Breast epithelium (tissue), 4 donors: ENCODE data around the gene SNRPD1. TPM values are rescaled to one million over a fixed set of nuclear protein-coding genes. Genes with fewer than 3 reads are reported as not detected.
"Not testable (repeated sequence)": the region's sequence is repeated elsewhere in the genome, so short reads cannot be mapped to it uniquely, and the experiment has no call there.

Experiments used
- DNase-seq, 2 donors: peaks; one replicate each; pipeline ENCODE4 v3.0.0-alpha.2; 2019; ENCODE audit warnings: low spot score in 2 of 2
- H3K27ac ChIP-seq, 2 donors: fragments of 200-600 bp; sonication (generic) in 1 of 2; one replicate each; pipeline ENCODE4 v1.5.1; 2016 to 2019; ENCODE audit warnings: mild to moderate bottlenecking in 1 of 2
- H3K27me3 ChIP-seq, 2 donors: fragments of 200-600 bp; sonication (generic) in 1 of 2; one replicate each; pipeline versions ENCODE4 v1.5.1 to v1.6.0; 2017 to 2019; ENCODE audit warnings: control low read depth in 1 of 2, mild to moderate bottlenecking in 1 of 2
- H3K36me3 ChIP-seq: fragments of 200-600 bp; one replicate; pipeline ENCODE4 v1.5.1; 2019
- H3K4me1 ChIP-seq, 2 donors: fragments of 200-600 bp; sonication (generic); one replicate each; pipeline ENCODE4 v1.5.1; 2016 to 2019; ENCODE audit warnings: control low read depth in 1 of 2
- H3K4me3 ChIP-seq, 3 donors: fragments of 200-600 bp; sonication (generic); 1 replicate in 2 of 3; 2 replicates in 1 of 3; pipeline ENCODE4 v1.5.1; 2016 to 2019; ENCODE audit warnings: mild to moderate bottlenecking in 3 of 3, moderate library complexity in 2 of 3
- H3K9me3 ChIP-seq, 2 donors: fragments of 200-600 bp; sonication (generic) in 1 of 2; one replicate each; pipeline ENCODE4 v1.5.1; 2016 to 2019; ENCODE audit warnings: control low read depth in 1 of 2
- CTCF ChIP-seq, 3 donors: fragments of 450-650 bp; IDR thresholded peaks; one replicate each; pipeline ENCODE4 v1.5.1; 2016 to 2017; ENCODE audit warnings: antibody characterized with exemption in 3 of 3, mild to moderate bottlenecking in 3 of 3, moderate library complexity in 3 of 3
- POLR2A ChIP-seq: fragments of 450-650 bp; IDR thresholded peaks from one replicate; pipeline ENCODE4 v1.6.1; 2016; ENCODE audit warnings: antibody characterized with exemption, mild to moderate bottlenecking, moderate library complexity
- POLR2AphosphoS5 ChIP-seq, 3 donors: sonication (generic); formaldehyde crosslinking; IDR thresholded peaks; one replicate each; pipeline ENCODE4 v1.6.1; 2017; ENCODE audit warnings: antibody characterized with exemption in 3 of 3
- intact Hi-C: fragments of 100-400 bp; cut with DNase I; formaldehyde crosslinking; loops from one replicate; pipeline ENCODE4 v1.15.1; 2023; ENCODE audit warnings: low total_unique reads
- total RNA-seq, 3 donors: library from RNA; depleted of rRNA; stranded (reverse); fragments of >200 nt; gene quantifications; one replicate each; pipeline ENCODE4 v1.1.0, GENCODE V29; 2016

The SNRPD1 gene
- total RNA-seq, 3 donors from 2014 or later, result 6.7 to 11.8 (median 10.4) TPM

DNA sequence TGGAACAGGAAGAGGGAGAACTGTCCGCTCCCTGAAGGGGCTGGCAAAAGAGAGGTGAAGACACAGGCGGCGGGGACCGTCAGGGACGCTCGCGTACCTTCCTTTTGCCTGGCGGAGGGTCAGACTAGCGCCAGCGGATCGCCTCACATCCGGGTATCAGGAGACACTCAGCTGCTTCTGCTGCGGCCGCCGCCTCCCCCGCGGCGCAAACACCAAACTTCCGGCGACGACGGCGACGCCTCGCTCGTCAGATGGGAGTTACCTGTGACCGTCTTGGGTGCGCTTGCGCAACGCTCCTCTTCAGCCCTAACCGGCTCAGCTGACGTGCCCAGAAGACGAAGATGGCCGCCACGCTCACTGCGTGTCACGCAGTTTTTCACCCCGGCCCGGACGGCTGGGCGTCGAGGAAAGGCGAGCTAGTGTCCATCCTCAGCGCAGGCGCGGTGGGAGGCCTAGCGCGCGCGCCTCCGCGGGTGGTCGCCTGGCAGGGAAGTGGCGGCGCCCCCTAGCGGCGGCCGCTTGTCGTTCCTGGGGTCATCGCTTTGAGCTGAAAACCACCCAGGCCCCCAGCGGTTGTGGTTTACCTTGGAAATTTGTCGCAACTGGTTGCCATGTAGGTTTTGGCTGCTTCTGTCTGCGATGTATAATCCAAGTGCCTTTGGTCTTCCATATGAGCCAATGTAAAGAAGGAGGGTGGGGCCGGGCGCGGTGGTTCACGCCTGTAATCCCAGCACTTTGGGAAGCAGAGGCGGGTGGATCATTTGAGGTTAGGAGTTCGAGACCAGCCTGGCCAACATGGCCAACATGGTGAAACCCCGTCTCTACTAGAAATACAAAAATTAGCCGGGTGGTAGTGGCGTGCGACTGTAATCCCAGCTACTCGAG, 11.3 kb upstream of the SNRPD1 start, which contains the start of gene ESCO1:
Gene ESCO1 (minus strand): TSS at position 179 of the 885 bp plus-strand sequence. CDS start 25,861 bp downstream, outside the sequence.
- intact Hi-C loops, result no loop called here
- peak; percentile 93 to 96 for DNase-seq
- H3K27me3 ChIP-seq, result no peaks in the 10 kb centered on the region
- TF ChIP-seq POLR2A (peak; percentile 84), POLR2AphosphoS5 (IDR thresholded peaks at IDR 0.05) (peak; percentile 95 to 98 (median 97)), CTCF (IDR thresholded peaks at IDR 0.05) (peak; percentile 96 to 99 (median 99))
- peak within 1 kb of the TSS; percentile 64 to 79 (median 75) for H3K4me3 ChIP-seq
- H3K4me1 ChIP-seq, result peaks cover 0 to 11% of the 10 kb centered on the region in 2 donors
- H3K36me3 ChIP-seq, result no peaks in the 10 kb centered on the region
- H3K9me3 ChIP-seq, result no peaks in the 10 kb centered on the region
- H3K27ac ChIP-seq, result peak within 1 kb of the TSS; percentile 95 to 99

- peaks cover 0 to 11% of the 10 kb centered on the region in 2 donors for H3K4me1 ChIP-seq
- no peak overlapping the region for H3K27ac ChIP-seq
- no peak overlapping the region for H3K4me3 ChIP-seq
- no peaks in the 10 kb centered on the region for H3K9me3 ChIP-seq
- no peak for DNase-seq
- intact Hi-C loops, result no loop called here
- no peaks in the 10 kb centered on the region for H3K27me3 ChIP-seq
- no peaks in the 10 kb centered on the region for H3K36me3 ChIP-seq
- TF ChIP-seq POLR2AphosphoS5 (IDR thresholded peaks at IDR 0.05) (no peak), POLR2A (no peak), CTCF (IDR thresholded peaks at IDR 0.05) (no peak)
These were observed 9.9 kb upstream of the SNRPD1 start for GRCh38 chr18:21602299-21602587.

DNA sequence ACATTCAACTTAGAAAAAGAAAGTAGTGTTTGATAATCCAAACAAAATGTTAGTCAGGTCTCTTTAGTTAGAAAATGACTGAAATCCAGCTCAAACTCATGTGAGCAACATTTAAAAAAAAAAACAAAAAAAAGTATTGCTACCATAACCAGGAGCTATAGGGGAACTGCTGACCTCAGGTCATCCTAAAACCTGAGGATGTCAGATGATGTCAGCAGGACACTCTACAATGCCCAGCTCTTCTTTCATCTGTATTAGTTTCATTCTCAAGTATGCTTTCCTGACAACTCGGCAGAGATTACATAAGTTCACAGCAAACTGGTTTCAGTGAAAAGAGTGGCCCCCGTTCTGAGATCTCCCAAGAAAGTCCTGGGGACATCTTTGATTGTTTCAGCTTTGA, 7.4 kb upstream of the SNRPD1 start:
- Histone ChIP-seq H3K4me1 (no peaks in the 10 kb centered on the region), H3K27ac (peak overlapping the region; percentile 4 to 34), H3K36me3 (no peaks in the 10 kb centered on the region), H3K9me3 (no peaks in the 10 kb centered on the region), H3K4me3 (no peak overlapping the region), H3K27me3 (no peaks in the 10 kb centered on the region)
- intact Hi-C loops, result no loop called here
- no peak for DNase-seq
- TF ChIP-seq POLR2A (no peak), CTCF (IDR thresholded peaks at IDR 0.05) (no peak), POLR2AphosphoS5 (IDR thresholded peaks at IDR 0.05) (no peak)

GRCh38 chr18:21605213-21605612, 6.9 kb upstream of the SNRPD1 start:
- peak overlapping the region; percentile 4 to 34 for H3K27ac ChIP-seq
- no peak for TF ChIP-seq POLR2AphosphoS5 (IDR thresholded peaks at IDR 0.05)
- TF ChIP-seq CTCF (IDR thresholded peaks at IDR 0.05), result no peak
- no peak for TF ChIP-seq POLR2A
- no peak for DNase-seq
- H3K9me3 ChIP-seq, result no peaks in the 10 kb centered on the region
- no peak overlapping the region for H3K4me3 ChIP-seq
- no peaks in the 10 kb centered on the region for H3K27me3 ChIP-seq
- no peaks in the 10 kb centered on the region for H3K36me3 ChIP-seq
- intact Hi-C loops, result no loop called here
- H3K4me1 ChIP-seq, result no peaks in the 10 kb centered on the region

- H3K4me1 ChIP-seq, DNase-seq, intact Hi-C loops, H3K9me3 ChIP-seq, H3K27me3 ChIP-seq, H3K36me3 ChIP-seq: not testable (repeated sequence)
- H3K4me3 ChIP-seq, result peak overlapping the region; percentile 76 to 86 (median 79)
- peak overlapping the region; percentile 80 to 90 for H3K27ac ChIP-seq
These were observed 551 bp upstream of the SNRPD1 start for GRCh38 chr18:21611401-21612124.

GRCh38 chr18:21621640-21622039, 9.5 kb downstream of the SNRPD1 start:
- H3K36me3 ChIP-seq, H3K4me3 ChIP-seq, H3K27ac ChIP-seq, intact Hi-C loops, H3K9me3 ChIP-seq, H3K27me3 ChIP-seq, H3K4me1 ChIP-seq, DNase-seq: not testable (repeated sequence)
